ENCODE measurements around the gene RMDN2. TPM values are rescaled to one million over a fixed set of nuclear protein-coding genes. Genes with fewer than 3 reads are reported as not detected.

The RMDN2 gene
- total and polyA plus RNA-seq, 10 donors: 10.8 to 57.1 (median 29.6) TPM

DNA sequence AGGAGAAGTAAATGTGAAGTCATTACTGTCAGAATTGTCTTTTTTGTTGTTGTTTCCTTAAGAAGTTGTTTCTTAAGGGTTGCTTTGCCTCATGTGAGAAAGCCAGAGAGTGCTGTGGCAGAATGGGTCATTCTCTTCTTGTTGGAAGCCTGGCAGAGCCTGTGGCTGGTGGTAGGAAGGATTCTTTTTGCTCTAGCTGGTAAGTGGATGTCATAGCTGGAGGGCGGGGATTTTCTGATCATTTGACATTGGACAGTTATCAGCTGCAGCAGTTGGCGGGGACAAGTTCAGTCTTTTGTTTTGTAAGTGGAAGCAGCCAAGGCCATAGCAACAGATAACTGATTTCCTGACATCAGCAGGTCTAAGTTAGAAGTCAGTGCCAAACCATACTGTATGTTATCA is 5.5 kb upstream of the RMDN2 start:
- intact Hi-C loops (cut with DNase I; ENCODE audit: low total_unique reads): no loop called here
- no peaks in the 10 kb centered on the region for H3K9me3 ChIP-seq
- H3K4me1 ChIP-seq: peaks cover 0 to 27% (median 15%) of the 10 kb centered on the region in 6 donors
- TF ChIP-seq CTCF (IDR thresholded peaks at IDR 0.05 in 8 of 11, conservative IDR thresholded peaks at IDR 0.05 in 3 of 11): no peak
- TF ChIP-seq POLR2A (IDR thresholded peaks at IDR 0.05): no peak
- TF ChIP-seq POLR2AphosphoS5 (IDR thresholded peaks at IDR 0.05): peak in 1 of 3 donors; percentile 65
- no peak overlapping the region for H3K4me3 ChIP-seq
- H3K27ac ChIP-seq: peak overlapping the region; percentile 20 to 92 (median 70)
- no peaks in the 10 kb centered on the region for H3K27me3 ChIP-seq (replicated peaks in 1 of 7)
- WGBS, 5 donors: 59 to 84% (median 71%) methylated on average over 2 of the region's 2 CpGs
- DNase-seq: no peak
- H3K36me3 ChIP-seq: no peaks in the 10 kb centered on the region

DNA sequence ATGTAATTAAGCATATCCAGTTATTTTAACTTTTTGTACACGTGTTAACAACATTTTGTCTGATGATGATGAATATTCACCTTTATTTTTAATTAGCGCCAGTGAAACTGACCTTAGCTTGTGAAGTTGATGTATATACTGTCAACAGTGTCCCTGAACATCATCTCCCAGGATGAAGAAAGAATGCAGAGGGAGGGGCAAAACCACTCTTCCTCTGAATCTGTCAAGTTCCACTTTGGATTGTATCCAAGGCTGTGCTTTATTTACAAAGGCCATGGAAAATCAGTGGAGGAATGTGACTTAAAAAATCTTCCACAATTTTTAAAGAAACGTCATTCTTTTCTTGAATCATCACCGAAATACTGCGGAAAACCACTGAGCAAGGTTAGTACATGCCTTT is 4.5 kb upstream of the RMDN2 start:
- 57 to 75% (median 65%) methylated on average over 5 of the region's 5 CpGs for WGBS, 5 donors
- TF ChIP-seq POLR2AphosphoS5 (IDR thresholded peaks at IDR 0.05) (no peak), POLR2A (IDR thresholded peaks at IDR 0.05) (no peak), CTCF (IDR thresholded peaks at IDR 0.05 in 8 of 11, conservative IDR thresholded peaks at IDR 0.05 in 3 of 11) (no peak)
- intact Hi-C loops (cut with DNase I; ENCODE audit: low total_unique reads): no loop called here
- no peaks in the 10 kb centered on the region for H3K27me3 ChIP-seq (replicated peaks in 1 of 7)
- H3K4me1 ChIP-seq: peaks cover 0 to 28% (median 19%) of the 10 kb centered on the region in 6 donors
- H3K9me3 ChIP-seq: no peaks in the 10 kb centered on the region
- H3K36me3 ChIP-seq: no peaks in the 10 kb centered on the region
- DNase-seq: no peak
- peak overlapping the region; percentile 16 to 92 (median 68) for H3K27ac ChIP-seq
- H3K4me3 ChIP-seq: peak overlapping the region in 3 of 8 donors; percentile 15 to 53 (median 39)

- Histone ChIP-seq H3K9me3 (no peaks in the 10 kb centered on the region), H3K4me1 (peaks cover 5 to 40% (median 30%) of the 10 kb centered on the region in 6 donors), H3K4me3 (peak overlapping the region; percentile 4 to 53 (median 24)), H3K27me3 (replicated peaks in 1 of 7) (no peaks in the 10 kb centered on the region), H3K36me3 (no peaks in the 10 kb centered on the region), H3K27ac (peak overlapping the region; percentile 8 to 92 (median 68))
- intact Hi-C loops (cut with DNase I; ENCODE audit: low total_unique reads): no loop called here
- no peak for TF ChIP-seq POLR2A (IDR thresholded peaks at IDR 0.05)
- no peak for TF ChIP-seq CTCF (IDR thresholded peaks at IDR 0.05 in 8 of 11, conservative IDR thresholded peaks at IDR 0.05 in 3 of 11)
- no peak for TF ChIP-seq POLR2AphosphoS5 (IDR thresholded peaks at IDR 0.05)
- 49 to 70% (median 54%) methylated on average over 5 of the region's 5 CpGs for WGBS, 5 donors
- no peak for DNase-seq
Measured at GRCh38 chr2:37921781-37922180, 3.3 kb upstream of the RMDN2 start.

DNA sequence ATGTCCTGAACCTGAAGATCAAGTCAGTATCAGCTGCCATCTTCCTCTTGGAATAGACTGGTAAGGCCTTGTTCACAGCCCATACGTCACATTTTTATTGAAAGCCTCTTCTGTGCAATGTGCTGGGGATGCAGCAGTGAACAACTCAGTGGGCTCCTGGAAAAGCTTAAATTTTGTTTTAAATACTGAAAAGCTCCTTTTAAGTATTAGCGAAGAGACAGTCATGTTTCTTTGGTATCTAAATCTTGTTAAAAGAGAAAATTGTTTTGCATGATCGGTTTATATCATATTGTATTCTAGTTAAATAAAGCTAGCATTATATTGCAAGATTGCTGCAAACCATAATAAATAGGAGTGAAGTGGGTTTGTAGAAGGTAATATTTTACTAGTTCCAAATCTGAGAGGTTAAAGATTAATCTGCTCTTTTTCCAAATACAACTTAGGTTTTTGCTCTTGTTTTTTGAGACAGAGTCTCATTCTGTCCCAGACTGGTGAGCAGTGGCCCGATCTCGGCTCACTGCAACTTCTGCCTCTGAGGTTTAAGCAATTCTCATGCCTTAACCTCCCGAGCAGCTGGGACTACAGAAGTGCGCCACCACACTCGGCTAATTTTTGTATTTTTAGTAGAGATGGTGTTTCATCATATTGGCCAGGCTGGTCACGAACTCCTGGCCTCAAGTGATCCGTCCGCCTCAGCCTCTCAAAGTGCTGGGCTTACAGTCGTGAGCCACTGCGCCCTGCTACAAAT is 1.6 kb upstream of the RMDN2 start:
- TF ChIP-seq CTCF (IDR thresholded peaks at IDR 0.05 in 8 of 11, conservative IDR thresholded peaks at IDR 0.05 in 3 of 11) (no peak), POLR2AphosphoS5 (IDR thresholded peaks at IDR 0.05) (no peak), POLR2A (IDR thresholded peaks at IDR 0.05) (no peak)
- no peak for DNase-seq
- H3K36me3 ChIP-seq: no peaks in the 10 kb centered on the region
- H3K9me3 ChIP-seq: no peaks in the 10 kb centered on the region
- intact Hi-C loops (cut with DNase I; ENCODE audit: low total_unique reads): no loop called here
- H3K4me3 ChIP-seq: peak overlapping the region in 2 of 8 donors; percentile 39 to 80
- H3K27me3 ChIP-seq (replicated peaks in 1 of 7): no peaks in the 10 kb centered on the region
- 75 to 81% (median 77%) methylated on average over 13 of the region's 13 CpGs for WGBS, 5 donors
- H3K27ac ChIP-seq: peak overlapping the region in 6 of 8 donors; percentile 64 to 95 (median 74)
- peaks cover 17 to 57% (median 46%) of the 10 kb centered on the region in 6 donors for H3K4me1 ChIP-seq
